Thymus (tissue), 11 donors: Measurements from ENCODE around the gene TSPAN17. TPM values are rescaled to one million over a fixed set of nuclear protein-coding genes. Genes with fewer than 3 reads are reported as not detected.

Source experiments
- DNase-seq, 9 donors: peaks; one replicate each; pipeline ENCODE4 v3.0.0-alpha.2; 2013; ENCODE audit warnings: low spot score in 9 of 9, low read depth in 6 of 9, missing footprints in 1 of 9
- H3K27ac ChIP-seq, 2 donors: one replicate each; pipeline ENCODE4 v1.5.1; 2013; ENCODE audit warnings: control low read depth in 1 of 2, low read depth in 1 of 2, low read length in 1 of 2, mild to moderate bottlenecking in 1 of 2, moderate library complexity in 1 of 2
- H3K27me3 ChIP-seq, 2 donors: one replicate each; pipeline ENCODE4 v1.5.1; 2013; ENCODE audit warnings: low read length in 1 of 2; ENCODE audit not compliant: control insufficient read depth in 2 of 2, insufficient read depth in 1 of 2
- H3K36me3 ChIP-seq, 2 donors: one replicate each; pipeline ENCODE4 v1.5.1; 2013; ENCODE audit warnings: low read length in 1 of 2, mild to moderate bottlenecking in 1 of 2, moderate library complexity in 1 of 2; ENCODE audit not compliant: control insufficient read depth in 2 of 2, insufficient read depth in 2 of 2
- H3K4me1 ChIP-seq, 2 donors: one replicate each; pipeline ENCODE4 v1.5.1; 2013; ENCODE audit warnings: low read length in 2 of 2; ENCODE audit not compliant: control insufficient read depth in 2 of 2, insufficient read depth in 2 of 2
- H3K4me3 ChIP-seq, 2 donors: one replicate each; pipeline ENCODE4 v1.5.1; 2013; ENCODE audit warnings: low read length in 2 of 2, control low read depth in 1 of 2, mild to moderate bottlenecking in 1 of 2
- H3K9me3 ChIP-seq, 2 donors: one replicate each; pipeline ENCODE4 v1.5.1; 2013; ENCODE audit warnings: low read length in 1 of 2, mild to moderate bottlenecking in 1 of 2; ENCODE audit not compliant: control insufficient read depth in 2 of 2, insufficient read depth in 1 of 2
- WGBS: extraction: QIAGEN DNeasy Blood & Tissue Kit; methylation state at CpG from one replicate; pipeline ENCODE4 v1.1.7; 2013; 5-methylcytosine and 5-hydroxymethylcytosine counted together
- polyA plus RNA-seq: library from polyadenylated mRNA; stranded (reverse); fragments of 200-250 nt; gene quantifications from one replicate; pipeline ENCODE4 v1.2.3, GENCODE V29; 2013
- total RNA-seq: library from RNA; stranded (reverse); fragments of 120-200 nt; gene quantifications from one replicate; pipeline ENCODE4 v1.2.4, GENCODE V29; 2013
- donor health status: healthy.

Gene TSPAN17
- total and polyA plus RNA-seq, 2 donors = 8.0 to 26.5 TPM

- WGBS = 83% methylated on average over 12 of the region's 12 CpGs
- DNase-seq = no peak
Observed at GRCh38 chr5:176704817-176705216, 57.5 kb downstream of the TSPAN17 start.

More at GRCh38 chr5:176704817-176705216, 57.5 kb downstream of the TSPAN17 start:
- H3K9me3 ChIP-seq = no peaks in the 10 kb centered on the region
- H3K4me3 ChIP-seq = no peak overlapping the region
- peaks cover 0 to 33% of the 10 kb centered on the region in 2 donors for H3K27me3 ChIP-seq
- H3K4me1 ChIP-seq = no peaks in the 10 kb centered on the region
- H3K27ac ChIP-seq = no peak overlapping the region
- H3K36me3 ChIP-seq = no peaks in the 10 kb centered on the region

Other genes with a start within 250 kb of the TSPAN17 start
- gene CLTB, start 230.9 kb upstream of the TSPAN17 start, total RNA-seq = 93.3 TPM
- gene CLTB, start 230.9 kb upstream of the TSPAN17 start, polyA plus RNA-seq = 129 TPM
- gene FAF2, start 199.1 kb upstream of the TSPAN17 start, total RNA-seq = 22.4 TPM
- 17.7 TPM for gene FAF2, start 199.1 kb upstream of the TSPAN17 start, polyA plus RNA-seq
- 19.3 TPM for gene RNF44, start 110.1 kb upstream of the TSPAN17 start, total RNA-seq
- gene RNF44, start 110.1 kb upstream of the TSPAN17 start, polyA plus RNA-seq = 54.8 TPM
- gene CDHR2, start 98.1 kb upstream of the TSPAN17 start, total RNA-seq = 0.33 TPM
- 0.07 TPM for gene CDHR2, start 98.1 kb upstream of the TSPAN17 start, polyA plus RNA-seq
- gene GPRIN1, start 37.3 kb upstream of the TSPAN17 start, total RNA-seq = 2.7 TPM
- 0.82 TPM for gene GPRIN1, start 37.3 kb upstream of the TSPAN17 start, polyA plus RNA-seq
- gene SNCB, start 16.9 kb upstream of the TSPAN17 start, total RNA-seq = 0.05 TPM
- 0.21 TPM for gene SNCB, start 16.9 kb upstream of the TSPAN17 start, polyA plus RNA-seq
- 0.05 TPM for gene EIF4E1B, start 16.8 kb upstream of the TSPAN17 start, total RNA-seq
- 0.05 TPM for gene EIF4E1B, start 16.8 kb upstream of the TSPAN17 start, polyA plus RNA-seq
- gene UNC5A, start 163.1 kb downstream of the TSPAN17 start, total RNA-seq = 0.28 TPM
- gene UNC5A, start 163.1 kb downstream of the TSPAN17 start, polyA plus RNA-seq = 0.30 TPM